GM18517 (cell line): Measurements from ENCODE around the gene RFC4.
"Not testable (repeated sequence)": the region's sequence is repeated elsewhere in the genome, so short reads cannot be mapped to it uniquely, and the experiment has no call there.

Source experiments
- ATAC-seq: cut with Tn5 transposase; IDR thresholded peaks from one replicate; pipeline ENCODE4 v1.9.1; 2021; ENCODE audit warnings: mild to moderate bottlenecking, moderate library complexity; ENCODE audit not compliant: unreplicated experiment

The RFC4 gene

GRCh38 chr3:186825294-186825821 is 19.1 kb upstream of the RFC4 start:
- ATAC-seq: no peak

DNA sequence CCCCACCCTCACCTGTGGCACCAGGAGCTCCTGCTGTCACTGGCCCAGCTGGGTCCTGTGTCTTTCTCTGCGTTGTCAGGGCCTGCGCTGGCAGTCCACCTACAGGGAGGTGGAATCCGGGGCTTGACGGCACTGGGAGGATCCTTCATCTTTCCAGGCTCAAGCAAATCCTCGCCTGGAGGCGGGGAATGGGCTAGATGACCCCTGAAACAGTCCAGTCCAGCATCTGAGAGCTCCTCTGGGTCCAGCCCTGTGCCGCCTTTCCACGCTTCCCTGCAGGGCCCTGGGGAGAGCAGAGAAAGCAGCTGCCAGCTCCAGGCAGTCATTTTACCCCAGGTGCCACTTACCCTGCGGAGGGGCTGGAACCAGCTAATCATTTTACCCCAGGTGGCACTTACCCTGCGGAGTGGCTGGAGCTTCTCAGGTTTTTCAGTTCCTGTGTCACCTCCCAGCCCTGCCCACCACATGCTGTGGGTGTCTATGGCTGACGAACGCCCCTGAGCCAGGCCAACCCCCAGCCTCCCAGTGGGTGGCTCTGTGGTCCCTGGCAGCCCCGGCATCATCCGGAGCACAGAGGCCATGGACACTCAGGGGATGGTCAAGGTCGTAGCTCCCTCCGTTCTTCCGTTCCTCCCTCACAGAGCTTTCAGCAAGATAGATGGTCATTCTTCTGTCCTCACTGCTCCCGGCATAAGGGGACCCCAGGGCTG is 18.3 kb upstream of the RFC4 start:
- no peak for ATAC-seq

GRCh38 chr3:186823386-186823785 is 17.1 kb upstream of the RFC4 start:
- no peak for ATAC-seq

- ATAC-seq: not testable (repeated sequence)
Observed at GRCh38 chr3:186822388-186822759, 16.1 kb upstream of the RFC4 start.

DNA sequence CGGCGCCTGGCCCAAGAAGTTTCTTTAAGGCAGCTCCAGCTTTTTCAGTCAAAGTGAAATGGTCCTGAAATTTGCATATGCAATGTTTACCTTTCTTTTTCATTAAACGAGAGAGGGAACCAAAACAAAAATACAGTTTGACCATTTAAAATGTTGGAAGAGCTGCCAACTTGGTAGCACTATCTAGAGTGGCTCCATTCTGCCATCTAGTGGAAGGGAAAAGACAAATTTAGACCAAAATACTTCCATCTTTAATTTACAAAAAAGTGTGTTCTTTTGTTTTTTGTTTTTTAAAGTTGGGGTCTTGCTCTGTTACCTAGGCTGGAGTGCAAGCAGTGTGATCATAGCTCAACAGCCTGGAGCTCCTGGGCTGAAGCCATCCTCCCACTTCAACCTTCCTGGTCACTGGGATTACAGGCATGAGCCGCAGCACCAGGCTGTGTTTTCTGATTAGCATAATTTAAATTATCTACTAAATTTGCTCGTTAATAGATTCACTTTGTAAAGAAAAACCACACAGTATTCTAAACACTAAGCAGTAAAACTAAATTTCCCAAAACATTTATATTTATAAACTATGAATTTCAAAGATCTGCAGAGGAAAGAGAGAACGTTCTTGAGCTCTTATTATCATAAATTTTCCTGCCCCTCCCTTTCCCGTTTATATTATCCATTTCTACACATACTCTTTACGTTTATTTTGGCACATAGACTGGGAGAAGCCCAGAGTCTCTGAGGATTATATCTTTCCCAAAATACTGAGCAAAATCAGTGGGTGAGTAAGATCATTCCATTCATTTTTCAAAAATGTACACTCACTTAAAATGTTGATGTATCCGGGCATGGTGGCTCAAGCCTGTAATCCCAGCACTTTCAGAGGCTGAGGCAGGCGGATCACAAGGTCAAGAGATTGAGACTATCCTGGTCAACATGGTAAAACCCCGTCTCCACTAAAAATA is 15.4 kb upstream of the RFC4 start:
- ATAC-seq: no peak

GRCh38 chr3:186818956-186819355 is 12.7 kb upstream of the RFC4 start:
- no peak for ATAC-seq

DNA sequence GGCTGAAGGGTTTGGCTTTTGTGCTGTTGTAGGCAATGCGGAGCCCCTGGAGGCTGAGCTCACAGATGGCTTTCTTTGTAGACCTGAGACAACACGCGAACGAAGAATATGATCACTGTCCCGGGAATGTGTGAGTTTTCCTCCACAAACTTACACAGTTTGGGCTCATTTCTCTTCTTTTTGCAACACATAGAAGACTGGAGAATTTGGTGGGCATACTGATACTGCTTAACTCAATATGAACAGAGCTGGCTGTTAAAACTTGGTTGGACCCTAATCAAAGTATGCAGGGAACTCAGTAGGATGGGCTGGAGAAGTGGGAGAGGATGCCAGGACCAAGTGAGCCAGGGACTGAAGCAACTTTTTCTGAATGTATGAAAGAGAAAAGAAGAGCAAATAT is 12.2 kb upstream of the RFC4 start:
- no peak for ATAC-seq

GRCh38 chr3:186815435-186815834 is 9.2 kb upstream of the RFC4 start:
- no peak for ATAC-seq

GRCh38 chr3:186814100-186814499 is 7.8 kb upstream of the RFC4 start:
- ATAC-seq: no peak

- not testable (repeated sequence) for ATAC-seq
Observed at GRCh38 chr3:186811313-186811712, 5.0 kb upstream of the RFC4 start.

DNA sequence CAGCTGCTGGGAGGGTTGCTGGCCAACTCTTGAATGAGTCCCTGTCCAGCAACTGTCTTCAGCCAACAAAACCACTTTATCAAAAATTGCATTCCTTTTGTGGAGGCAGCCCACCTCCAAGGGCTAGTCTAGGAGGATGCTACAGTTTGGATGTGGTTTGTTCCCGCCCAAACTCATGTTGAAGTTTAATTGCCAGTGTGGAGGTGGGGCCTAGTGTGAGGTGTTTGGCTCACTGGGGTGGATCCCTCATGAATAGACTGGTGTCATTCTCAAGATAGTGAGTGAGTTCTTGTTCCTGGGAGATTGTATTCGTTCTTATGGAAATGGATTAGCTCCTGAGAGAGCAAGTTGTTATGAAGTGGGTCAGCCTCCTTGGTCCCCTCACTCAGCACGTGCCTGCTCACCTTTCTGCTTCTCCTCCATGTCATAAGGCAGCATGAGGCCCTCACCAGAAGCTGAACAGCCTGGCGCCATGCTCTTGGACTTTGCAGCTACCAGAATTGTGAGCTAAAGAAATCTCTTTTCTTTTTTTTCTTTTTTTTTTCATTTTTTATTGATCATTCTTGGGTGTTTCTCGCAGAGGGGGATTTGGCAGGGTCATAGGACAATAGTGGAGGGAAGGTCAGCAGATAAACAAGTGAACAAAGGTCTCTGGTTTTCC is 4.2 kb upstream of the RFC4 start:
- no peak for ATAC-seq

DNA sequence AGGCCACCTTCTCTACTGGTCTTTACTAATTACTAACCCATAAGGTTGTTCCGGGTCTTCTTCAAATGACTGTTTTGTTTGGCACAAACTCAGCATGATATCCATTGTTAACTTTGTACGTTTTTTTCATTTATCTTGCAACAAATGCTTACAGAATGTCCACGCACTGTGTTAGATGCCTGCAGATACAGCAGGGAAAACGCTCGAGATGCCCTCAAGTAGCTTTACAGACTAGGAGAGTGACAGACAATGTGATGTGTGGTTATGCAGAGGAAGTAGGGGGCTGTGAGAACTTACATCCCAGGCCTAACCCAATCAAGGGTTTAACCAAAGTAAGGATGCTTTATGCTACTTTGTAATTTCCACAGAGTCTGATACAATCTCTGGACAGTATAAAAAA is 949 bp upstream of the RFC4 start:
- ATAC-seq: no peak

DNA sequence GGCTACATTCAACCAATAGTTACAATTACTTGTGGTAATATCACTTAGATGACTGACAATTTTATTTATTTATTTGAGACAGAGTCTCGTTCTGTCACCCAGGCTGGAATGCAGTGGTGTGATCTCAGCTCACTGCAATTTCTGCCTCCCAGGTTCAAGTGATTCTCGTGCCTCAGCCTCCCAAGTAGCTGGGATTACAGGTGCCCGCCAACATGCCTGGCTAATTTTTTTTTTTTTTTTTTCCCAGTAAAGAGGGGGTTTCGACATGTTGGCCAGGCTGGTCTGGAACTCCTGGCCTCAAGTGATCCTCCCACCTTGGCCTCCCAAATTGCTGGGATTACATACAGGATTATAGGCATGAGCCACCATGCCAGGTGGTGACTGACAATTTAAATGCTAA is 2.8 kb downstream of the RFC4 start:
- ATAC-seq: not testable (repeated sequence)

DNA sequence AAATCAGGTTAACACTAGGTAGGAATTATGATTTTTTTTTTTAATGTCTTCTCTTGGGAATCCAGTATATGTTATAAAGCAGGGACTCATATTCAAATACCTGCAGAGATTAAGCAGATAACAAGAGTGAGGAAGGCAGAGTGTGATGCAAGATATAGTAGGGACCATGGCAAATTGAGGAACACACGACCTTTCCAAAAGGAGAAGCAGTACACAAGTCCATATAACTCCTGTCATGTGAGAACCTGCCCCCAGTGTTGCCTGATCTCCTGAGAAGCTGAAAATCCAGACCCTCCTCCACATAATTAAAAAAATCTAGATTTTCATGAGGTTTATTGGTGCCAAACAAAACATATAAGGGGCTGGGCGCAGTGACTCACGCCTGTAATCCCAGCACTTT is 3.6 kb downstream of the RFC4 start:
- no peak for ATAC-seq

DNA sequence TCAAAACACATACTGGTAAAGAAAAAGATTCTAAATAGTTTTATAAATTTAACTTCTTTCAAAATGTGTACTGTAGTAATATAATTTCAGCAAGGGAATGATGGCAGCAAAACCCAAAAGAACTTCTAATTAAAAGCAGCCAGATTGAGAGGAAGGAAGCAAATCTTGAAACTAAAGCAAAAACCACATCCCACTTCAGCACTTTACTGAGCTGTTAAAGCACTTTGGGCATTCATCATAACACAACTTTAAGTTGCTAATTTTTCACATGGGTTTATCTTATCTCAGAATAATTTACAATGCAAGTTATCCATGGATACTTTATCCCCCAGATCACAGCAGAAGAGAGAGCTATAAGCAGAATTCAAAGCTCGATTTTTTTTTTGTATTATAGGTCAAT is 6.0 kb downstream of the RFC4 start:
- ATAC-seq: no peak

DNA sequence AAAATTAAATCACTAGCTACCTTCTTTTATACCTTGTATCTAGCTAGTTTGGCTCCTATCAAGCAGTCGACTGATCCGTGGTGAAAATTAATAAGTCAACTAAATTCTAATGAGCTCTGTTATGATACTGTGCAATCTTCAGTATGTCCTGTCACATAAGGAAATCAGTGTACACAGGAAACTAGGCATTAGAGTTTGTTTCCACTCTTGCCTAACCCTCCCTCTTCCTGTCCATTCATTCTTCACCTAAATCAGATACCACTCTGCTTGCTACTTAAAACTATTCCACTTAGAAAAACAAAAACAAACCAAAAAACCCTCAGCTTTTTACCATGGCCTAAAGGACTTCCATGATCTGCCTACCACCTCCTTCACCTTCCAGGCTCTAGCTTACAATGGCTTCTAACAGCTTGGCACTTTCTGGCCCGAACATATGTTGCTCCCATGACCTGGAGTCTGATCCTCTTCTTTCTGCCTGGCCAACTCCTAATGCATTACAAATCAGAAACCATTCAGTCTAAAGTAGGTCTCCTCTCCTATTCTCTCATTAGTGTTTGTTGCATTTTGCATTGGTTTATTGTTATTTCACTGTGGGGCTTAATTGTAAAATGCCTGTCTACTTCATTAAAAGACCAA is 7.9 kb downstream of the RFC4 start:
- no peak for ATAC-seq

- ATAC-seq: no peak
Observed at GRCh38 chr3:186790261-186790981, 15.9 kb downstream of the RFC4 start.

- no peak for ATAC-seq
Observed at GRCh38 chr3:186789554-186790260, 16.6 kb downstream of the RFC4 start.

GRCh38 chr3:186788482-186789370 is 17.6 kb downstream of the RFC4 start:
- no peak for ATAC-seq
